Panc1 (cell line): ENCODE data around the gene ARF1. TPM values are rescaled to one million over a fixed set of nuclear protein-coding genes. Genes with fewer than 3 reads are reported as not detected.

Experiments
- ATAC-seq: fragments of 200-7000 bp; cut with Tn5 transposase; 2 replicates; pipeline ENCODE4 v1.9.1; 2020; ENCODE audit warnings: mild to moderate bottlenecking, moderate library complexity
- BruUV-seq: library from RNA; stranded (reverse); fragments of 400-500 nt; replicated peaks from 2 replicates; lab custom pipeline; 2021; lab: Mats Ljungman, UMichigan
- CTCF ChIA-PET: fragments of 300-600 bp; sonication (Branson Sonifier 250); formaldehyde crosslinking; loops from one replicate; lab custom pipeline; 2022; ENCODE audit warnings: antibody characterized with exemption; lab: Charles Lee
- POLR2A ChIA-PET: fragments of 300-600 bp; sonication (Branson Sonifier 250); formaldehyde crosslinking; loops from one replicate; lab custom pipeline; 2022; ENCODE audit warnings: antibody characterized with exemption; lab: Charles Lee
- DNase-seq: peaks from one replicate; pipeline ENCODE4 v3.0.0-alpha.2; 2010; ENCODE audit warnings: low read depth, low spot score
- H3K27ac ChIP-seq: 2 replicates; pipeline ENCODE4 v1.5.1; 2011; ENCODE audit warnings: mild to moderate bottlenecking, low read length, inconsistent platforms
- H3K27me3 ChIP-seq: fragments of 200-500 bp; sonication (Bioruptor generic); 2 replicates; pipeline ENCODE4 v1.6.0; 2014; ENCODE audit warnings: low read length, inconsistent platforms; ENCODE audit not compliant: control insufficient read depth, insufficient read depth
- H3K36me3 ChIP-seq: fragments of 200-500 bp; sonication (Bioruptor generic); 2 replicates; pipeline ENCODE4 v1.5.1; 2014; ENCODE audit warnings: inconsistent platforms, mild to moderate bottlenecking, low read length, moderate library complexity; ENCODE audit not compliant: control insufficient read depth, insufficient read depth
- H3K4me1 ChIP-seq: 2 replicates; pipeline ENCODE4 v1.5.1; 2011; ENCODE audit warnings: inconsistent platforms, mild to moderate bottlenecking, low read length, moderate library complexity; ENCODE audit not compliant: control insufficient read depth, insufficient read depth
- H3K4me3 ChIP-seq, 2 experiments: 2 replicates each; pipeline ENCODE4 v1.5.1; 2011 to 2012; ENCODE audit warnings: low read depth in 2 of 2, low read length in 2 of 2, mild to moderate bottlenecking in 2 of 2, inconsistent platforms in 1 of 2, moderate library complexity in 1 of 2
- H3K9me3 ChIP-seq: fragments of 200-500 bp; sonication (Bioruptor generic); 2 replicates; pipeline ENCODE4 v1.5.1; 2014; ENCODE audit warnings: low read depth, mild to moderate bottlenecking, inconsistent platforms, low read length, moderate library complexity; ENCODE audit not compliant: control insufficient read depth, insufficient read depth
- POLR2AphosphoS5 ChIP-seq: IDR thresholded peaks from 2 replicates; pipeline ENCODE4 v1.6.1; 2012; ENCODE audit warnings: mild to moderate bottlenecking, low read depth, low read length, moderate library complexity
- TCF7L2 ChIP-seq: IDR thresholded peaks from 2 replicates; pipeline ENCODE4 v1.6.1; 2011; ENCODE audit warnings: mild to moderate bottlenecking, low read depth, low read length, inconsistent platforms
- in situ Hi-C: cut with HindIII; loops from 2 replicates; pipeline ENCODE4 v1.10.0; 2016; ENCODE audit warnings: low sequenced_read_pairs, low pct_unique_long_range_greater_than_20kb
- intact Hi-C: fragments of 100-400 bp; cut with micrococcal nuclease; formaldehyde crosslinking; loops from one replicate; pipeline ENCODE4 v1.10.0; 2022; ENCODE audit not compliant: unreplicated experiment
- total RNA-seq: library from RNA; stranded (reverse); gene quantifications from one replicate; pipeline ENCODE4 v1.2.1, GENCODE V29; 2021; ENCODE audit not compliant: unreplicated experiment
- TF ChIP-seq, protein P1 (sequence below): fragments of 450-650 bp; IDR thresholded peaks from 2 replicates; pipeline ENCODE4 v1.5.1; 2017; ENCODE audit warnings: mild to moderate bottlenecking

The ARF1 gene
- total RNA-seq, 1 experiment from 2014 or later: 321 TPM

DNA sequence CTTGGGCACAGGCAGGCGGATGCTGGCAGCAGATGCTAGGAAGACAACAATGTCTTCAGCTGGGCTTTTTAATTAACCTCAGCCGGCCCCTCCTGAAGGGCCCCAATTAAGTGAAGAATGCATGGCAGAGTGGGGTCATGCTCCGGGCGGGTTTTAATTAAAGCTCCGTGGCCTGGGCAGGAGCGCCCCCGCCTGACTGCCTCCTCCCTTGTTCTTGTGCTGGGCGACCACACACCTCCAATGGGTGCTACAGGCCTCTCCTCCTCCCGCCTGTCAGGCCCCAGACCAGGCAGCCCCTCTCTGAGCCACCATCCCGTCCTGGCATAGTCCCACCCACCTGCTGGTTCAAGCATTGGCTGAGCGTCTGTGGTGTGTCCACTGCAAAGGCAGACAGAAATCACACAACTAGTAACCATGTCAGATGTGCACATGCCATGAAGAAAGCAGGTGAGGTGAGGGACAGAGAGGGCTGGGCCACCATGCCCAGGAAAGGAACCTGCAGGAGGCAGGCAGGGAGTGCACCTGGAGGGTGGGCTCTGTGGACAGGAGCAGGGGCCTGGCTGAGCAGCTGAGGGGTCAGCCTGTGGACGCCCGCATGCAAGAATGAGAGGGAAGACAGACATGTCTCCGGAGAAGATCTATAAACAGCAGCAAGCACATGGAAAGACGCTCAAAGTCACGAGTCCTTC, 8.5 kb upstream of the ARF1 start:
- ChIA-PET CTCF (interaction anchor here (0.6 to 1.0 kb wide), 3 partner anchors 25 to 75 kb away, joined by 3 to 7 read pairs (median 4); no protein-coding TSS in a partner anchor), POLR2A (no interaction called here)
- BruUV-seq: no TSS peak
- in situ Hi-C loops (no loop called here), intact Hi-C loops (loop anchor here (2.0 kb wide), 1 partner anchor 73 kb away; no protein-coding TSS in a partner anchor)
- no peaks in the 10 kb centered on the region for H3K4me1 ChIP-seq
- H3K9me3 ChIP-seq: no peaks in the 10 kb centered on the region
- no peaks in the 10 kb centered on the region for H3K27me3 ChIP-seq
- ATAC-seq (peak; percentile 56), DNase-seq (no peak)
- H3K36me3 ChIP-seq: no peaks in the 10 kb centered on the region
- H3K27ac ChIP-seq: no peak overlapping the region
- H3K4me3 ChIP-seq: no peak overlapping the region
- TF ChIP-seq, protein P1, sequence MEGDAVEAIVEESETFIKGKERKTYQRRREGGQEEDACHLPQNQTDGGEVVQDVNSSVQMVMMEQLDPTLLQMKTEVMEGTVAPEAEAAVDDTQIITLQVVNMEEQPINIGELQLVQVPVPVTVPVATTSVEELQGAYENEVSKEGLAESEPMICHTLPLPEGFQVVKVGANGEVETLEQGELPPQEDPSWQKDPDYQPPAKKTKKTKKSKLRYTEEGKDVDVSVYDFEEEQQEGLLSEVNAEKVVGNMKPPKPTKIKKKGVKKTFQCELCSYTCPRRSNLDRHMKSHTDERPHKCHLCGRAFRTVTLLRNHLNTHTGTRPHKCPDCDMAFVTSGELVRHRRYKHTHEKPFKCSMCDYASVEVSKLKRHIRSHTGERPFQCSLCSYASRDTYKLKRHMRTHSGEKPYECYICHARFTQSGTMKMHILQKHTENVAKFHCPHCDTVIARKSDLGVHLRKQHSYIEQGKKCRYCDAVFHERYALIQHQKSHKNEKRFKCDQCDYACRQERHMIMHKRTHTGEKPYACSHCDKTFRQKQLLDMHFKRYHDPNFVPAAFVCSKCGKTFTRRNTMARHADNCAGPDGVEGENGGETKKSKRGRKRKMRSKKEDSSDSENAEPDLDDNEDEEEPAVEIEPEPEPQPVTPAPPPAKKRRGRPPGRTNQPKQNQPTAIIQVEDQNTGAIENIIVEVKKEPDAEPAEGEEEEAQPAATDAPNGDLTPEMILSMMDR: no peak; the same call in 1 of the 2 replicates

DNA sequence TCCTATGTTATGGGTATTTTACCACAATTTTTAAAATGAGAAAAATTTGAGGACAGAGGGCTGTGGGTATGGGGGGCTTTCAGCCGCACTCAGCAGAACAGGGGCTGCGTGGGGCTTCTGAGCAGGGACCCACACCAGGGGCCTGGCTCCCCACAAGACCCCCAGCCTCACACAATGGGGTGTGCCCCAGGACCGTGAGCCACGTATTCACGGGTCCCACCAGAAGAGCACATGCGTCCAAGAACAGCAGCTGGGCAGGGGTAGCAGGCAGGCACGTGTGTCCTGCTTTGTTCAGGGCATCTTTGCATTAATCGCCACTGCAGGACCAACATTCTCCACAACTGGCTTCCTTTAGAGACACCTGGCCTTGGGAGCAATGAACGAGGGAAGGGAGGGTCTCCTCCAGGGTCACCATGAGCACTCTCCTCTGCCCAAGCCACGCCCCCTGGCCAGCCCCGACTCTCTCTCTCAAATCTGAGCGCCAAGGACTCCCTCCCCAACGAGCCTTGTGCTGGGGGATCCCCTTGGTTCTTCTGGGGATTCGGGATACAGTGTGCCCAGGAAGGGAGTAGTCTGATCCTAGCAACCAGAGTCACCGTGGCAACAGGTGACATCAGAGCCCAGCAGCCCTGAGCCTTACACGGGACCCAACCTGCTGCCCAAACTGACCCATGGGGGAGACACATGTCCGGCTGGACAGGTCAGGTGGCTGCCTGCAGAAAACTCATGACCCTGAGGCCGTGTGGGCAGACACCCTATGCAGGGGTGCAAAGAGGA, 7.4 kb upstream of the ARF1 start:
- 0 out of 2 replicates have a peak, but pooled peaks have one; percentile 19 for ATAC-seq
- BruUV-seq: no TSS peak
- CTCF ChIA-PET: no interaction called here

DNA sequence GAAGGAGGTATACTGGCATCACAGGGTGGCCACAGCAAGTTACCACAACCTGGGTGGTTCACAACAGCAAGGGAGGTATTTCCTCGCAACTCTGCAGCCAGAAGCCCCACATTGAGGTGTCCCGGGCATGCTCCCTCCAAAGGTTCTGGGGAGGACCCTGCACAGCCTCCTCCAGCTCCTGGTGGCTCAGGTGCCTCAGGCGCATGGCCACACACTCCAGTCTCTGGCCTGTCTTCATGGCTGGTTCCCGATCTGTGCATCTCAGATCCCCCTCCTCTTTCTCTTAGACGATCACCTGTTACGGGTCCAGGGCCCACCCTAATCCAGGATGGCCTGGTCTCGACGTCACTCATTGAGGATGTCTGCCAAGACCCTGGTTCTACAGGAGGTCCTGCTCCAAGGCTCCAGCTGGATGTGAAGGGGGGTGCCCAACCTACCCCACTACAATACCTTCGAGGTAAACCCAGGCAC, 6.7 kb upstream of the ARF1 start:
- POLR2A ChIA-PET: no interaction called here
- intact Hi-C loops (no loop called here), in situ Hi-C loops (no loop called here)
- H3K4me1 ChIP-seq: peaks cover under 1% of the 10 kb centered on the region
- H3K4me3 ChIP-seq: no peak overlapping the region
- BruUV-seq: no TSS peak
- no peak for DNase-seq
- no peaks in the 10 kb centered on the region for H3K27me3 ChIP-seq
- no peak for ATAC-seq
- no peaks in the 10 kb centered on the region for H3K9me3 ChIP-seq
- no peaks in the 10 kb centered on the region for H3K36me3 ChIP-seq
- TF ChIP-seq POLR2AphosphoS5: peak; percentile 15; the same call in 1 of the 2 replicates
- no peak for TF ChIP-seq TCF7L2
- CTCF ChIA-PET: no interaction called here
- no peak overlapping the region for H3K27ac ChIP-seq

More for the DNA sequence above, 7.4 kb upstream of the ARF1 start:
- no peaks in the 10 kb centered on the region for H3K4me1 ChIP-seq
- intact Hi-C loops: no loop called here
- H3K36me3 ChIP-seq: no peaks in the 10 kb centered on the region
- no peak for DNase-seq
- no peaks in the 10 kb centered on the region for H3K9me3 ChIP-seq
- in situ Hi-C loops: no loop called here
- H3K27me3 ChIP-seq: no peaks in the 10 kb centered on the region
- H3K27ac ChIP-seq: no peak overlapping the region
- TF ChIP-seq, protein P1: no peak
- peak; percentile 13; the same call in 1 of the 2 replicates for TF ChIP-seq POLR2AphosphoS5
- POLR2A ChIA-PET: no interaction called here
- H3K4me3 ChIP-seq: no peak overlapping the region
